ENCODE data around the gene INTS12. TPM values are rescaled to one million over a fixed set of nuclear protein-coding genes. Genes with fewer than 3 reads are reported as not detected.

Gene INTS12, protein sequence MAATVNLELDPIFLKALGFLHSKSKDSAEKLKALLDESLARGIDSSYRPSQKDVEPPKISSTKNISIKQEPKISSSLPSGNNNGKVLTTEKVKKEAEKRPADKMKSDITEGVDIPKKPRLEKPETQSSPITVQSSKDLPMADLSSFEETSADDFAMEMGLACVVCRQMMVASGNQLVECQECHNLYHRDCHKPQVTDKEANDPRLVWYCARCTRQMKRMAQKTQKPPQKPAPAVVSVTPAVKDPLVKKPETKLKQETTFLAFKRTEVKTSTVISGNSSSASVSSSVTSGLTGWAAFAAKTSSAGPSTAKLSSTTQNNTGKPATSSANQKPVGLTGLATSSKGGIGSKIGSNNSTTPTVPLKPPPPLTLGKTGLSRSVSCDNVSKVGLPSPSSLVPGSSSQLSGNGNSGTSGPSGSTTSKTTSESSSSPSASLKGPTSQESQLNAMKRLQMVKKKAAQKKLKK
- total RNA-seq (10 to 100 TPM; 22.3 to 23.2 TPM), polyA plus RNA-seq (ENCODE audit: insufficient read depth, low read depth, low replicate concordance) (27.9 TPM)
- long read RNA-seq, donor 1, transcript INTS12-206 (7 exons, 1,975 nt): major isoform, 5 of 5 reads
- long read RNA-seq, donor 1, partial matches to known transcripts: 0 of 5 reads
- long read RNA-seq, donor 1, other reads (novel, unspliced or antisense): 0 of 5 reads
- long read RNA-seq, donor 2, partial matches to known transcripts: 0 of 4 reads
- long read RNA-seq, donor 2, other reads (novel, unspliced or antisense): 0 of 4 reads

DNA sequence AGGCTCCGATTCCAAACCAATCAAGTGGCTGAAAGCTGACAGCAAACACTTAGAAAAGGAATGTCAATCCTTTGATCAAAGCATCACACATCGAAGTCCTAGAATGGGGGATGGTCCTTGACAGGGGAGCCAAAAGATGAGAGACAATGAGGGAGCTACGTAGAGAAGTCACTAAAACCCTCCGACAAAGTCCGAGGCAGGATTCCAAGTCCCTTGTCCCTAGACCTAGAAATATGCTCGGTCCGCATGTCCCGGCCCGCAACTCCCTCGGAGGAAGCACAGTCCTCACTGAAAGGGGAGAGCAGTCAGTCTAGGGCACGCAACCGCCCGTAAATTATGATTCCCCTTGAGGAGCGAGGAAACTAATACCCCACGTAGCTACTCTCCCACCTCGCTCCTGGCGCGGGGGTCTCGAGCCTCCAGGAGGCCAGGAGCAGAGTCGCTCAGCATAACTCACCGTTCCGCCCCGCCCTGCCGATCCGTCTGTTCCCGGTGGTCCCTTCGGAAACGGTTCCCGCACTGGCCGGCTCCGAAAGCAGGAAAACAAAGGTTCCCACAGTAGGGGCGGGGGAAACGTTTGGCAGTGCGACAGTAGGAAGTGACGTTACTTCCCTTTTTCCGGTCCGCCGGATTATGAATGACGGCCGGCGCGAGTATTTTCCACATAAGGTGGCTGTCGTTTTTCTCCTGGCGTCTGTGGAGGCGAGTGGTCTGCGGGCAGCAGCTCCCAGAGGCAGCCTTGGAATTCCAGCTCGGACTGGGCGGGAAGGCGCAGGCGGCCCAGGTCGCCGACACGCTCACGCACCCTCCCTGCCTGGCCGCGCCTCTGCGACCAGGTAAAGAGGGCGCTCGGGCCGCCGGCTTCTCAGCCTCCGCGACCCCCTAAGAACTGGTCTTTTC, at the start of gene INTS12, which contains the start of gene GSTCD:
TSS of gene INTS12 (minus strand) at position 509 of the 900 bp plus-strand sequence. CDS start 8,684 bp downstream, outside the sequence.
TSS of gene GSTCD (plus strand) at position 604 of the 900 bp plus-strand sequence. CDS start 8,830 bp downstream, outside the sequence.
- H3K27ac ChIP-seq: peak within 1 kb of the TSS; percentile 84 to 89
- H3K36me3 ChIP-seq (ENCODE audit: low read depth, missing control alignments): no peaks in the 10 kb centered on the region
- H3K27me3 ChIP-seq: no peaks in the 10 kb centered on the region
- intact Hi-C loops (cut with DNase I; ENCODE audit: low total_unique reads): no loop called here
- DNase-seq: peak; percentile 95
- TF ChIP-seq POLR2A (IDR thresholded peaks at IDR 0.05): no peak
- TF ChIP-seq, protein P1, sequence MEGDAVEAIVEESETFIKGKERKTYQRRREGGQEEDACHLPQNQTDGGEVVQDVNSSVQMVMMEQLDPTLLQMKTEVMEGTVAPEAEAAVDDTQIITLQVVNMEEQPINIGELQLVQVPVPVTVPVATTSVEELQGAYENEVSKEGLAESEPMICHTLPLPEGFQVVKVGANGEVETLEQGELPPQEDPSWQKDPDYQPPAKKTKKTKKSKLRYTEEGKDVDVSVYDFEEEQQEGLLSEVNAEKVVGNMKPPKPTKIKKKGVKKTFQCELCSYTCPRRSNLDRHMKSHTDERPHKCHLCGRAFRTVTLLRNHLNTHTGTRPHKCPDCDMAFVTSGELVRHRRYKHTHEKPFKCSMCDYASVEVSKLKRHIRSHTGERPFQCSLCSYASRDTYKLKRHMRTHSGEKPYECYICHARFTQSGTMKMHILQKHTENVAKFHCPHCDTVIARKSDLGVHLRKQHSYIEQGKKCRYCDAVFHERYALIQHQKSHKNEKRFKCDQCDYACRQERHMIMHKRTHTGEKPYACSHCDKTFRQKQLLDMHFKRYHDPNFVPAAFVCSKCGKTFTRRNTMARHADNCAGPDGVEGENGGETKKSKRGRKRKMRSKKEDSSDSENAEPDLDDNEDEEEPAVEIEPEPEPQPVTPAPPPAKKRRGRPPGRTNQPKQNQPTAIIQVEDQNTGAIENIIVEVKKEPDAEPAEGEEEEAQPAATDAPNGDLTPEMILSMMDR (IDR thresholded peaks at IDR 0.05): no peak
- peaks cover 15% of the 10 kb centered on the region for H3K4me1 ChIP-seq
- peak within 1 kb of the TSS; percentile 79 to 98 for H3K4me3 ChIP-seq
- no peaks in the 10 kb centered on the region for H3K9me3 ChIP-seq
- WGBS, 2 donors: 0 to 1% methylated on average over 31 to 63 of the region's 63 CpGs

DNA sequence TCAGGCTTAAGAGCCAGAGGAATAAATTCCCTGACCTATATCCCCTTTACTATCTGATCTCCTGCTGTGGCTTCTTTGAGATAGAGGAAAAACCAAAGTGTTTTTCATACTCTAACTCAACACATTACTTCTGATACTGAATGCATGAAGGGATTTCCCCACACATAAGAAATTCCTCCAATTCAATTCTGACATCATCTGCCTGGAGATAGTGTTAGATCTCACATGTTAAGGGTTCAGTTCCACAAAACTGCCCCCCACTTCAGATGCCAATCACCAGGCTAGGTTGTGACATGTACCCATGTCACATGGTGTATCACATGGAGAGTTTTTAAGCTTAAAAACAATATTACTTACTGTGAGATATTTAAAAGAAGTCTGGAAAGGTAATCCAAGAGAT, 46.9 kb upstream of the INTS12 start:
- no peaks in the 10 kb centered on the region for H3K36me3 ChIP-seq (ENCODE audit: low read depth, missing control alignments)
- no peaks in the 10 kb centered on the region for H3K27me3 ChIP-seq
- intact Hi-C loops (cut with DNase I; ENCODE audit: low total_unique reads): no loop called here
- no peaks in the 10 kb centered on the region for H3K9me3 ChIP-seq
- H3K4me1 ChIP-seq: no peaks in the 10 kb centered on the region
- DNase-seq: no peak
- no peak overlapping the region for H3K27ac ChIP-seq
- TF ChIP-seq, protein P1 (IDR thresholded peaks at IDR 0.05): no peak
- TF ChIP-seq POLR2A (IDR thresholded peaks at IDR 0.05): no peak
- no peak overlapping the region for H3K4me3 ChIP-seq

DNA sequence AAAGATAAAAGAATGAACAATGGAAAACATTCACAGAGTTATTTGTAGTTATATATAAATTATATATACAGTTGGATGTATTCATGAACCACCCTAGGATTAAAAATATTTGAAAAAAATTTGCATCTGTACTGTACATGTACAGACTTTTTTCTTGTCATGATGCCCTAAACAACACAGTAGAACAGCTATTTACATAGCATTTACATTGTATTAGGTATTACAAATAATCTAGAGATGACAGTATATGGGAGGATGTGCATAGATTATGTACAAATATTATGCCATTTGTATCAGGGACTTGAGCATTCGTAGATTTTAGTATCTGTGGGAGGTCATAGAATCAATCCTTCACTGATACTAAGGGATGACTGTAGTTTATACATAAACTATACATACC, 44.9 kb upstream of the INTS12 start:
- no peak overlapping the region for H3K4me3 ChIP-seq
- no peak for TF ChIP-seq POLR2A (IDR thresholded peaks at IDR 0.05)
- TF ChIP-seq, protein P1 (IDR thresholded peaks at IDR 0.05): no peak
- no peaks in the 10 kb centered on the region for H3K27me3 ChIP-seq
- 93 to 100% methylated on average over 1 of the region's 1 CpG for WGBS, 2 donors
- no peak overlapping the region for H3K27ac ChIP-seq
- intact Hi-C loops (cut with DNase I; ENCODE audit: low total_unique reads): no loop called here
- H3K9me3 ChIP-seq: no peaks in the 10 kb centered on the region
- no peaks in the 10 kb centered on the region for H3K4me1 ChIP-seq
- H3K36me3 ChIP-seq (ENCODE audit: low read depth, missing control alignments): no peaks in the 10 kb centered on the region
- no peak for DNase-seq

DNA sequence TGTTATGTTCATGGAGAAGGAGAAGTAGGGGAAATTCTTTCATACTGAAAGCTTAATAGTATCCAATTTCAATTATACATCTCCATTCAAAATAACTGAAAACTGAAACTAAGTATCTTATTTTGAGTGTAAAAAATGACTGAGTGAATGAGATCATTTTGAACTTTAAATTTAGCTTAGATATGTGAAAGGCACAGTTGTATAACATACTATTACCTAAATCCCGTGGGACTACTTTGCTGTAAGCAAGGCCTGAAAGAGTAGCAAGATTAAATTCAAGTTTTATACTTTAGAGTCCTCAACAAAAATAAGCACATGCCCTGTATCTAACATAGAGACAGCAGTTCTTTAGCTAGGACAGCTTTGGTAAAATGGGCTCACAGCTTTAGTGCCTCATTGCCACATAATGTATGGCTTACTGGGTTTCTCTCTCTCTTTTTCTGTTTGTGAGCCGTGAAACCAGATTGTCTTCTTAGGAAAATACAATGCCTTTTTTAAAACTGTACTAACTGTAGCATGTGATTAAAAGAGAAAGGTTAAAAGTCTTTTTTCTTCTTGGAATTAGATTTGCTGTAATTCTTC, 43.3 kb upstream of the INTS12 start:
- Histone ChIP-seq H3K4me3 (no peak overlapping the region), H3K27ac (no peak overlapping the region), H3K9me3 (no peaks in the 10 kb centered on the region), H3K27me3 (no peaks in the 10 kb centered on the region), H3K4me1 (no peaks in the 10 kb centered on the region), H3K36me3 (ENCODE audit: low read depth, missing control alignments) (no peaks in the 10 kb centered on the region)
- WGBS, 2 donors: 33 to 38% methylated on average over 2 of the region's 2 CpGs
- intact Hi-C loops (cut with DNase I; ENCODE audit: low total_unique reads): no loop called here
- TF ChIP-seq POLR2A (IDR thresholded peaks at IDR 0.05): no peak
- TF ChIP-seq, protein P1 (IDR thresholded peaks at IDR 0.05): no peak
- DNase-seq: no peak

Measured in testis (tissue), 5 donors.